PC-3 (cell line): ENCODE measurements around the gene TXK.

Experiments used
- CTCF ChIP-seq: fragments of 300-600 bp; sonication (generic); conservative IDR thresholded peaks from 2 replicates; pipeline ENCODE4 v1.5.1; 2017; ENCODE audit warnings: antibody characterized with exemption, low read depth, mild to moderate bottlenecking, low read length
- EZH2 ChIP-seq: fragments of 300-600 bp; sonication (generic); IDR thresholded peaks from one replicate; pipeline ENCODE4 v1.6.1; 2017; ENCODE audit warnings: antibody characterized with exemption, mild to moderate bottlenecking, low read length; ENCODE audit not compliant: unreplicated experiment
- EZH2phosphoT487 ChIP-seq: fragments of 300-600 bp; sonication (generic); IDR thresholded peaks from 2 replicates; pipeline ENCODE4 v1.6.1; 2018; ENCODE audit warnings: mild to moderate bottlenecking, antibody characterized with exemption, low read length, borderline replicate concordance

- TF ChIP-seq CTCF (no peak), EZH2phosphoT487 (no peak), EZH2 (no peak)
These were observed 101.3 kb downstream of the TXK start for GRCh38 chr4:48032721-48033120.
